ENCODE measurements around the gene LRFN3.

The LRFN3 gene

GRCh38 chr19:35986111-35986510, 49.9 kb downstream of the LRFN3 start:
- no peak for DNase-seq (ENCODE audit: low read depth)
- no peak for TF ChIP-seq CTCF (conservative IDR thresholded peaks at IDR 0.05; ENCODE audit: control insufficient read depth, insufficient read depth, low read depth, low read length)

GRCh38 chr19:35986664-35987570, 50.7 kb downstream of the LRFN3 start:
- H3K4me3 ChIP-seq (ENCODE audit: control insufficient read depth, low read depth, low read length) = peak overlapping the region; percentile 9
- TF ChIP-seq CTCF (conservative IDR thresholded peaks at IDR 0.05; ENCODE audit: control insufficient read depth, insufficient read depth, low read depth, low read length) = no peak
- DNase-seq (ENCODE audit: low read depth) = no peak

More at GRCh38 chr19:35986111-35986510, 49.9 kb downstream of the LRFN3 start:
- no peak overlapping the region for H3K4me3 ChIP-seq (ENCODE audit: control insufficient read depth, low read depth, low read length)

- no peak overlapping the region for H3K4me3 ChIP-seq (ENCODE audit: control insufficient read depth, low read depth, low read length)
- no peak for TF ChIP-seq CTCF (conservative IDR thresholded peaks at IDR 0.05; ENCODE audit: control insufficient read depth, insufficient read depth, low read depth, low read length)
- DNase-seq (ENCODE audit: low read depth) = no peak
Measured at GRCh38 chr19:35987571-35987896, 51.4 kb downstream of the LRFN3 start.

GRCh38 chr19:35988824-35989223, 52.6 kb downstream of the LRFN3 start:
- no peak for TF ChIP-seq CTCF (conservative IDR thresholded peaks at IDR 0.05; ENCODE audit: control insufficient read depth, insufficient read depth, low read depth, low read length)
- DNase-seq (ENCODE audit: low read depth) = no peak
- no peak overlapping the region for H3K4me3 ChIP-seq (ENCODE audit: control insufficient read depth, low read depth, low read length)

GRCh38 chr19:35990156-35990555, 54.0 kb downstream of the LRFN3 start:
- no peak for TF ChIP-seq CTCF (conservative IDR thresholded peaks at IDR 0.05; ENCODE audit: control insufficient read depth, insufficient read depth, low read depth, low read length)
- no peak for DNase-seq (ENCODE audit: low read depth)
- H3K4me3 ChIP-seq (ENCODE audit: control insufficient read depth, low read depth, low read length) = no peak overlapping the region

- H3K4me3 ChIP-seq (ENCODE audit: control insufficient read depth, low read depth, low read length) = no peak overlapping the region
- no peak for TF ChIP-seq CTCF (conservative IDR thresholded peaks at IDR 0.05; ENCODE audit: control insufficient read depth, insufficient read depth, low read depth, low read length)
- DNase-seq (ENCODE audit: low read depth) = no peak
Measured at GRCh38 chr19:35990771-35991730, 54.9 kb downstream of the LRFN3 start.
